ENCODE results near the gene SHKBP1. TPM values are rescaled to one million over a fixed set of nuclear protein-coding genes. Genes with fewer than 3 reads are reported as not detected.

The SHKBP1 gene
- total and polyA plus RNA-seq, 9 of the 15 experiments (the other 6 are each of a cell fraction or from before 2014, with no cell fraction given) = 1.2 to 58.1 (median 22.3) TPM

- TF ChIP-seq TSHZ1 (CRISPR knock-in tag; IDR thresholded peaks at IDR 0.05) (no peak), HMG20B (CRISPR knock-in tag; IDR thresholded peaks at IDR 0.05) (no peak), GTF2F1 (IDR thresholded peaks at IDR 0.05; ENCODE audit: low read depth, low read length) (no peak), SRF (CRISPR knock-in tag; IDR thresholded peaks at IDR 0.05) (no peak), THRB (CRISPR knock-in tag; conservative IDR thresholded peaks at IDR 0.05) (no peak), BDP1 (IDR thresholded peaks at IDR 0.05; ENCODE audit: insufficient read depth, insufficient read length) (no peak), PCBP1 (IDR thresholded peaks at IDR 0.05; ENCODE audit: low read depth, low read length, poor library complexity, severe bottlenecking) (peak; percentile 36), MCM3 (IDR thresholded peaks at IDR 0.05) (no peak), THRA (IDR thresholded peaks at IDR 0.05) (no peak), THRAP3 (IDR thresholded peaks at IDR 0.05; ENCODE audit: borderline replicate concordance) (no peak), PHTF2 (CRISPR knock-in tag; IDR thresholded peaks at IDR 0.05) (no peak), SMAD1 (IDR thresholded peaks at IDR 0.05; ENCODE audit: low read depth, low read length, partially characterized antibody) (no peak)
- TF ChIP-seq, protein P1, sequence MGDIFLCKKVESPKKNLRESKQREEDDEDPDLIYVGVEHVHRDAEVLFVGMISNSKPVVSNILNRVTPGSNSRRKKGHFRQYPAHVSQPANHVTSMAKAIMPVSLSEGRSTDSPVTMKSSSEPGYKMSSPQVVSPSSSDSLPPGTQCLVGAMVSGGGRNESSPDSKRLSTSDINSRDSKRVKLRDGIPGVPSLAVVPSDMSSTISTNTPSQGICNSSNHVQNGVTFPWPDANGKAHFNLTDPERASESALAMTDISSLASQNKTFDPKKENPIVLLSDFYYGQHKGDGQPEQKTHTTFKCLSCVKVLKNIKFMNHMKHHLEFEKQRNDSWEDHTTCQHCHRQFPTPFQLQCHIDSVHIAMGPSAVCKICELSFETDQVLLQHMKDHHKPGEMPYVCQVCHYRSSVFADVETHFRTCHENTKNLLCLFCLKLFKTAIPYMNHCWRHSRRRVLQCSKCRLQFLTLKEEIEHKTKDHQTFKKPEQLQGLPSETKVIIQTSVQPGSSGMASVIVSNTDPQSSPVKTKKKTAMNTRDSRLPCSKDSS (IDR thresholded peaks at IDR 0.05; ENCODE audit: low read depth, partially characterized antibody) = no peak
Measured at GRCh38 chr19:40529093-40529954, 47.3 kb upstream of the SHKBP1 start (continued).

Measured in K562 (cell line).